ENCODE results near the gene ARHGAP26. TPM values are rescaled to one million over a fixed set of nuclear protein-coding genes. Genes with fewer than 3 reads are reported as not detected.
A peak's percentile ranks its signal among the peaks of the same experiment; 100 is the strongest.

The ARHGAP26 gene
- total RNA-seq, 1 donor from 2014 or later: 36.7 TPM

DNA sequence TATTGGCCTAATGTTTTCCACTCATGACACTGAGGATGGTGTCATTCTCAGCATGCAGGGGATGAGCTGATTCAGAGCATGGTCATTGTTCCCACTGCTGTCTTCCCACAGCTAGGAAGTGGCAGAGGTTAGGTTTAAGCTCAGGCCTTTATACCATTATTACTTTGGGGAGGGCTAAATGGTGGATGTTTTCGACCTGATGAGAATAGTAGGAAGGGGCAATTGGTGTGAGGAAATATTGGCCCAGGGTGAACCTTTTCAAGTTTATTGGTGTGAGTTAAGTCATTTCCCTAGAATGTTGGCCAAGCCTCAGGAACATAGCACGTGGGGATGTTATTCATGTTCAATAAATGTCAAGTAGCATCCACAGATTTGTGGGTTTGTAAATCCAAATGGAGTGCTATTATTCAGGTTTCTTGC lies 59.6 kb downstream of the ARHGAP26 start:
- DNase-seq: no peak

DNA sequence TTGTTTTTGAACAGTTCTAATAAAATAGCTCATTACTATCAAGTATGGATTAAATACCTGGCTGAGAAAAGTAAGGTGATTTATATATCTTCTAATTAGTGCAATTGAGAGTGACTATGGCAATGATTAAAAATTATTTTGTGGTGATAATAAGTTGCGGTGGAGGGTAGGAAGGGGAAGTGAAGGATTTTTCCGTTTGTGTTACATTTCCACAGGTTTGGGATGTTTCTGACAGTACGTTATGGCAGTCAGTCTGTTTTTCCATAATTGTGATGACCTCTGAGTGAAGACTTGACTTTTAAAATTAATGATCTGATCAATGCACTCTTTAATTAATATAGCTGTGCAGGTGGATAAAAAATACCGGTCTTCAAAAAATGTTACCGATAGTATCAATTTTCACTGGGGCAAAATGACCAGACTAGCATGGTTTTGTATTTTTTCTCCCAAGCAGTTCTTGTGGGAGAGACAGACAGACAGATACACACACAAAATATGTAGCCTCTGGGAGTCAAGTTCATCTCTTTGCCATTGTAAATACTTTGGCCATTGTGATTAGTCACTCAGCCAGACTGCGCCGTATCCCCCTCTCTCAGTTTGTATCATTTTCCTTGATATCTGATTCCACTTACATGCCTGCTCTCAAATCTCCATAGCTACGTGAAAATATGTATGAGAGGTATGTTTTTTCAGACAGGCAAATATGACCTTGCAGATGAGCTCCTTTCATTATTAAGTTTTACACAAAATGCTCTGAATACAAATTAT lies 60.2 kb downstream of the ARHGAP26 start:
- DNase-seq: peak; percentile 52

DNA sequence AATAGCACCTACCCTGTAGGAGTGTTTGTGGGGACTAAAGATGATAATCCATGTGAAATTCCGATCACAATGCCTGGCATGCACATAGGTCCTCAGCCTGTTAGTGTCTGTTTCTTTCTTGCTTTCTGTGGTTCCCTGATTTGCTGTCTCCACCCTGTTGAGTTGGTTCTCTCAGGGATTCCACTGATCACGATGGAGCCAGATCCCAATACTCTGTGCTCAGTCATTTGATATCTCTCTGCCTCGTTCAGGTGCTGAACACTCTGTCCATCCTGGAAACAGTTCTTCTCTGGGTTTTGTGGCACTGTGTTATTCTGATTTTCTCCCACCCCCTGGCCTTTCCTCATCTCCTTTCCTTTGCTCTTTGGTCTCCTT lies 60.8 kb downstream of the ARHGAP26 start:
- DNase-seq: no peak

DNA sequence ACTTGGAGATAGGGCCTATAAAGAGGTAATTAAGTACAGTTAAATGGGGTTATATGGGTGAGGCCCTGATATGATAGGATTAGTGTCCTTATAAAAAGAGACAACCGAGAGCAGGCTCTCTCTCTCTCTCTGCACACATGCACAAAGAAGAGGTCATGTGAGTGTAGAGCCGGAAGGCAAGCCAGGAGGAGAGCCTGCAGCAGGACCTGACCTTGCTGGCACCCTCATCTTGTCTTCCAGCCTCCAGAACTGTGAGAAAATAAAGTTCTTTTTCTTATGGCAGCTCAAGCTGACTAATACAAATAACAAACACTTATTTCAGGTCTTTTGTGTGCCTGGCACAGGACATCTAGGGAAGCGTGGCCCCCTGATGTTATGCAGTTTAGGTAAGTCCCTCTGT lies 62.1 kb downstream of the ARHGAP26 start:
- no peak for DNase-seq

DNA sequence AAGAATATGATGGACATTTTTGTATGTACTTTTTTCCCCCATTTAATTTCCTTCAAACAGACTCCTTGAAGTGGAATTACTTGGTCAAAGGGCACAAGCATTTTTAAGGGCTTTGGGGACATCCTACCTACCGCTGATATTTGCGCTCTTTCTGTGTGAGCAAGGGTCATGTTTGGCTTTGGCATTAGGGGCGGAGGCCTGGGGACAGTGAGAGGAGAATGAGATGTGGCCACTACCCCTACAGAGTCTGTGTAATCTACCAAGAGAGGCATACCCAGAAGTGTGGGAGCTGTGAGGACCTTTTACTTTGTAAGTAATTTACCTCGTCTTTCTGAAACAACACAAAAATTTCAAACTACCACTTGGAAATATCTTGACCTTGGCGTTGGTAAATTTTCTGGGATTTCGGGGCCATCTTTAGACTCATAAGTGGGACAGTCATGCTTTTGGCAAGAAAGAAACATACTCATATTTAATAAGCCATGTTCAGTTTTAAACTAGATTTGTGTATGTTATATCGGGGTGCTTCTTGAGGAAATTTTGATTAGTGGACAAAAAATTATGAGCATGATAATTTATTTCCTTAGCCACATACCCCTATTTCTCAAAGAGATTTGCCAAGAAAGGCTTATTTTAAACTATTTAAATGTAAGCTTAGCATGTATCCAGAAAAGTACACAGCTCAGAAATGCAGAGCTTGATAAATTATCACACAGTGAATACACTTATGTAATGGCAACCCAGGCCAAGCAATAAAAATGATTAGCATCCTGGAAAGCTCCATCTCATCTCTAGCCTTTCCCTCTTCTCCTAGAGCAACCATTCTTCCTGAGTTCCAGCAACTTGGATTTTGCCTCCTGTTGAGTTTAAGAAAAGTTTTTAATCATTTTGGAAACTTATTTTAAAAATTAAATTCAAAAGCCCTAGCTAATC lies 63.6 kb downstream of the ARHGAP26 start:
- no peak for DNase-seq

GRCh38 chr5:142834504-142834903 lies 64.3 kb downstream of the ARHGAP26 start:
- no peak for DNase-seq

DNA sequence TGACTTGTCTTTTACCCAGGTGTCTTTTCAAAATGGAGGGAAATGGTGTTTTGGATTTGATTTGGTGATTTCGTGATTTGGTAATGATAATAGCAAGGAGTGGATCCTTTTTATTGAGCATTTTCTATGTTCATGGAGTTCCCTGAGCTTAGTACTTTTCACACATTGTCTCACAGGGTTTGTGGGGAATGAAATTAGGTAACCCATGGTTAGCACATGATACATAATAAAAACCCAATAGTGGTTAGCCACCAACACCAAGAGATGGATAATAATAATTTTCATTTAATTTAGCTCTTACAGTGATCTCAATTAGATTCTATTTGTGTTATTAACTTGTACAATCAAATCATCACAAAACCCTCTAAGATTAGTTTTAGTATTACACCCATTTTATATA lies 65.4 kb downstream of the ARHGAP26 start:
- DNase-seq: no peak

DNA sequence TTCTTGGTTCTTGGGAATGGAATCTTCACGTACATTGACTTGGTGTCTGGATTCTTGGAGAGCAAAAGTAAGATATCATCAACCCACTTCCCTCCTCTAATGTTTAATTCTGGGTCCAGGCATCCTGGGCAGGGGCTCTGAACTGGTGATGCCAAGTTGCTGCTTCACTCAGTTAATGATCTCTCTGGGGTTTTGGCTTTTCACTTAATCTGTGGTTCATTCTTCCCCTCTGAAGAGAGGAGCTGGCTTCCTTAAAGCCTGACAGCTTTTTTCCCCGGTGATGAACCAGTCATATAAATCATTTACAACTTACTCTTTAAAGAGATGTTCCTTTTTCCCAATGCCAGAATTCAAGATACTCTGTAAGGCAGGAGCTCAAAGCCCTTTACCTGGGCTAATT lies 65.9 kb downstream of the ARHGAP26 start:
- no peak for DNase-seq

DNA sequence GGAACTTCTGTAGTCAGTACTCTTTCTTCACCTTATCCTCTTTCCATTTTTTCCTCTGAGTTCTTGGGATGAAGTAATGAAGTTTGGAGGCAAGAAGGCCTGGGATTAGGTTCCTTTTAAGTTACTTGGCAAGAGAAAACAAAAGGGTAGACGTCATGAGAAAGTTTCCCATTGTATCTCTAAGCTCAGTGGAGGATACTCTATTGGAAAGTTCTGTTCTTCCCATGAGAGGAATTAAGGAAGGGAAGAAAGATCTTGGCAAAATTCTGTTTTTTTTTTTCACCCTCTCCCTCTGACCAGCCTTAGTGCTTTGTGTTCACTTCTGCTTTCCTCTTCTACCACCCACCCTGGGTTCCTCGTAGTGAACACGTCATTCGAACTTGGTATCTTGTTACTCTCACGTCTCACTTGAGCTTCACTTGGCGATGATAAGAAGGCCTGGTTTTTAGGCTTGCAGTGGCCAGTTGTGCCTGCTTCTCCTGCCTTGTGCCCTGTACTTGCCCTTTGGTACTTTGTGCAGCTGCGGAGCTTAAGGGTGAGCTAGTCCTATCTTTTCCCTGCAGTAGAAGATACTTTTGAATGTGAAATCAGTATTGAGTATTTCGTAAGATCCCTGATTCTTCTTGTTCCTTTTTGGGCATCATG lies 67.0 kb downstream of the ARHGAP26 start:
- peak; percentile 65 for DNase-seq

- no peak for DNase-seq
Measured at GRCh38 chr5:142838845-142839244, 68.7 kb downstream of the ARHGAP26 start.

GRCh38 chr5:142839711-142840346 lies 69.7 kb downstream of the ARHGAP26 start:
- no peak for DNase-seq

DNA sequence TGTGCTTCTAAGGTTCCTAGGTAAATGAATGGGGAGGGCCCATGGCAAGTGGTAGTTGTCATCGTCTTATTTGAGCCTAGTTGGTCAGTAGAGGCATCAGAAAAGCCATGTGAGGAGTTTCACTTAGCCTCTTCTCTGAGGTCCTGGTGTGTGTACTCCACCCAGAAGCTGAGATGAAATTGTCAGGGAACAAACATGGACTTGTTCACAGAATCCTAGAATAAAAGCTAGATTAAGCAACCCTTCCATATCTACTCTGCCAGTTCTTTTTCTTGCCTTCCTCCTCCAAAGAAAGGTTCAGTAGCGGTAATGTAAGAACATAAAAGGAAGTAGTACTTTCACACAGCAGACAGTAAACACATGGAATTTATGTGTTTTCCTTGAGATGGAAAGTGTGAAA lies 70.4 kb downstream of the ARHGAP26 start:
- DNase-seq: no peak

DNA sequence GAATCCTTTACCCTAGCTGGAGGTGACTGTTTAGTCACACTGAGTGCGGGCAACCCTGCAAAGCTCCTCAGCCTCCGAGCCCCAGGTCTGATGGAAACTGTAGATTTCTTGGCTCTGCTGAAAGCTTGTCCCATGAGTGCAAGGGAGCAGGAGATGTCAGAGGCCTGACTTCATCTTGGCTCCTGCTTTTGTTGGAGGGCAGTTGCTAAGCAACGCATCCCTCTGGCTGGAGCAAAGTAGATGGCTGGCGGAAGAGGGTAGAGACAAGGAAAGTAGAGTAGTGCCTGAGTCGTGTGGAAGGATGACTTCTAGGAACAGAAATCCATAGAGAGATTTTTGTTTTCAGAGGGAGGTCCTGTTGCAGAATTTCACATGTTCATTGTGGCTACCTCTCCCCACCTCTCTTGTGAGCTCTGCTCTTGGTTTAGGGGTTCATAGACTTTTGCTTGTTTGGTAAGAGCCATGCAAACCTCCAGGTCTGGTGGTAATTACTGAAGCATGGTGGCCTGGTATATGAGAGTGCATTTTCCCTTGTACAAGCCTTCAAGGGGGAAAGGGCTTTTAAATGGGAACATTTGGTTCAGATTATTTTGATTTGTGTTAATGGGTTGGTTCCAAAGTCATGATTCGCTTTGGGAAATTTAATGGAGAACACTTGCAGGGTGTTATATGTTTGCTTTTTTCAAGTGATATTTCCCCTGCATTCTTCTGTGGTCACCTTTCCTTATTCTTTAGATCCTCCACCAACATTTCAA lies 71.5 kb downstream of the ARHGAP26 start:
- DNase-seq: peak; percentile 81

DNA sequence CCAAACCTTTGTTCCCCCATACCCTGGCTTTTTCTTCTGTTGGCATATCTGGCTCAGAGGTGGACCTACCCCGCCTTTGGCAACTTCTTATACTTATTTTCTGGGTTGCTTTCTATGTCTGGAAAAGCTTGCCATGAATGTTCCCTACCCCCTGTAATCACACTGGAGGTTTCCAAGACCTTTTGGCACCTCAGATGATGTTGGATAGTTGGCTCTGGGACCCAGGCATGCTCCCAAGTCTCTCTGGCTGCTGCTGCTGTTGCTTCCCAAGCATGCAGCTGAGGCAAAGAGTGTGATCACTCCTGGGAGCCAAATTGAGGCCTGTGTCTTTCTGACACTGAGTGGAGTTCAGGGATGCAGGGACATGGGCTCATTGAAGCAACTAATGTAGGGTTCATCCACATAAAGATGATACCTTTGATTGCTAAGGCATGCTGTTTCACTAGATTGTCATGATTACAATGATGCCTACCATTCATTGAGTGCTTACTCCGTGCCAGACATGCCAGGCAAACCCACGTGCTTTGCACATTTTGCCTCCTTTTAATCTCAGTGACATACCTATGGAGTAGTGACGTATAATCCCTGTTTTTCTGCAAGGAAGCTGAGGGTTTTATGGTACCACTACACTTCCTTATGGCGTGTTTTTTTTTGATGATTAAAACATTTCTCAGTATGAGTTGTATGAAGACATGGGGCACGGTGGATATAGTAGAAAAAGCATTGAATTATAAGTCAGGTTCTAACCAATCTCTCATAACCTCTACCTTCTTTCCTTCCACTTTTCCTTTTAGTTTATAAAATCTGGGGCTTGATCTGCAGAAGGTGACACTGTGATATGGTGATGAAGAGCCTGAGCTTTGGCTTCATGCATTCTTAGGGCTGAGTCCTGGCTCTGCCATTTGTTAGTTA lies 73.1 kb downstream of the ARHGAP26 start:
- peak; percentile 38 for DNase-seq

DNA sequence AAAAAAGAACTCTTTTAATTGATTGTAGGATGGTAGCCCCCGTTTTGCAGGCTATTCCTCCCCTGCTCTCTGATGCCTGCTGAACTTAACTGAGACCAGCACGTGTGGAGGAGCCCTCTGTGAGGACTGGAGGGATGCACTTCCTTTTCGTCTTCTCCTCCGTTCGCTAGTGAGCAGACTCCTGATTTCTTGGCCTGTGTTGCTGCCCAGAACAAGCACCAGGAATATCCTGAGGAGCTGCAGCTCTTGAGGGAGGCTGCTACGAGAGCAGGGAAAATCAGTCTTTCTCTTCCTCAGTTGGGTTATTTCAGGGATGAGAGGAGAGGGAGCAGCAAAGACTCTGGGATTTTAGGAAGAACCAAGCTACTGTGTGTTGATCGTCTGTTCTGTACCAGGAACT lies 74.7 kb downstream of the ARHGAP26 start:
- no peak for DNase-seq

DNA sequence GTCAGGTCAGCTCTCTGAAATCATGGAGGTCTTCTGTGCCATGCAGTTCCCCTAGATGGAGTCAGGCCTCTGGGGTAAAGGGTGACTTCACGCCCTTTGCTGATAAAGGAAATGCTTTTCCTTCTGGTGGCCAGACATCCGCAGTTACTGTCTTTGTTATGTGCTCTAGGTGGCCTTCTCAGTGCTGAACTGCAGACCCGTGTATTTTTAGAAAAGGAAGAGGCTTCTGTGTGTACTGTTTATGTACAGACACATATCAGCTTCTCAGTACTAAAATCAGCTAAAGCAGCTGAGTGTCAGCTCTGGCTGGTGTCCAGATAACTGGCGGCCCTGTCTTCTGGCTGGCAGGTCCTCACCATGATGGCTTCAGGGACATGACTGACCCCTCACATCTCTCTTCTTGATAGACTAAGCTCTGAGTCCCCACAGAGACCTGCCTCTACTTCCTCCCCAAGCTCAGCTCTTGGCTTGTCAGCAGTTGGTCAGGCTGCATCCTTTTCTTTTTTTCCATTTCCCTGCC lies 75.3 kb downstream of the ARHGAP26 start:
- peak; percentile 71 for DNase-seq

GRCh38 chr5:142845954-142846398 lies 75.8 kb downstream of the ARHGAP26 start:
- no peak for DNase-seq

DNA sequence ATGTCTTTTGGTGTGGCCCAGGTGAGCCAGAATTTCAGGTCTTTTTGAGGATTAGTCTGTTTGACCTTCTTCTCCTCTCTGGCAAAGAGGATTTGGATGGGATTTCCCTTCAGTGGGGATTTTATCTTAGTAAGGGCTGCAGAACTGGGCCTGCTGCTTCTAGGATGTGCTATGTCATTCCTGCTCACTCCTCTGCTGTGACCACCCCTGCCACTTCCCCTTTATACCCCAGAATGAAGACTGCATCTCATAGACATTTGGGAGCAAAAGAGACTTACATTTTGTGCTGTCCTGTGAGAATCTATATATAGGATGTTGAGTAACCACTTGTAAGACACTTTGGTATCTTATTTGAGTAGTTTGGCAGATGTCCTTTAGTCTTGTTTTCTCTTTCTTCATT lies 76.2 kb downstream of the ARHGAP26 start:
- no peak for DNase-seq

DNA sequence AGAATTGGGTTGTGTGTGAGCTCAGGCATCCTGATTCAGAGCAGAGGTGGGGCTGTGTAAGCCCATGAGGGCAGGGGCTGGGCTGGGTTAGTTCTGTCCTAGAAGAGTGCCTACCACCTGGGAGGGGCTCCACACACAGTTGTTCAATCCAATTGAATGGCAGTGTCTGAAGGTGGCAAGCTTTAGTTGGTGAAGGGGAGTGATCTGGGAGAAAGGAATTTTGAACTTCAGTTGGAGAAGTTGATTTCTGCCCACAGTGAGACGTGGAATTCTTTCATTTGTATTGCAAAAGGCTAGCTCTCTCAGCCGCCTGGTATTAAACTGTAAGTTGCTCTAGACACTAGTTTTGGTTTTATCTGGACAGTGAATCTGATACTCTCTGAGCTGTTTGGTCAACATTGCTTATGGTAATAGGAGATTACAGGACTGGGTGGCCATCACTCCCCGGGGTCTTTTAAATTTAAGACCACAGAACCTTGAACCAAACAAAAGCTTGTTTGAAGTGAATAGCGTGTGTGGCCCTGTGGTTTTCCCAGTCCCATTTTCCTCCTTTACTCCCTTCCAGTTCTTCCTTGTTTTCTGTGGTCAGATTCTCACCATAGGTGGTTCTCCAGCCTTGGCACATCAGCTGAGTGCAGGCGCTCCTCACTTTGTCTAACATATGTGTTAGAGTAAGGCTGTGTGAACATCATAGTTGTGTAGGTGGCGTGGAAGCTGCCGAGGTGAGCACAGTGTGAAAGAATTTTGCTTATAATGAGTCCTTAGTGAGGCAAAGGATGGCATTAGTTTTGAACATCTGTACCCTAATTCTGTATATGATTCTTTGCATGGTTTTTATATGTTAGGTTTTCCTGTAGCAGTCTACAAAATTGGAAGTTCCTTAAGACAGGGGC lies 78.0 kb downstream of the ARHGAP26 start:
- no peak for DNase-seq
